Occipital lobe (tissue), 2 donors: ENCODE results near the gene ECHDC1. TPM values are rescaled to one million over a fixed set of nuclear protein-coding genes. Genes with fewer than 3 reads are reported as not detected.
"Not testable (repeated sequence)": the region's sequence is repeated elsewhere in the genome, so short reads cannot be mapped to it uniquely, and the experiment has no call there.

Experiments
- DNase-seq: peaks from one replicate; lab custom pipeline; 2025; lab: John Stamatoyannopoulos, UW
- total RNA-seq: library from RNA; depleted of rRNA; stranded (reverse); fragments of >200 nt; gene quantifications from one replicate; pipeline ENCODE4 v1.2.3, GENCODE V29; 2014

Gene ECHDC1
- total RNA-seq = 53.8 TPM

- peak; percentile 58 for DNase-seq
These were observed at the start of gene ECHDC1 for GRCh38 chr6:127342946-127343808. Gene ECHDC1 (minus strand): TSS chr6:127343609. CDS start chr6:127331028, 12,581 bp downstream.

- DNase-seq = no peak
These were observed 48.9 kb upstream of the ECHDC1 start for GRCh38 chr6:127392301-127392700.

GRCh38 chr6:127391094-127391953 lies 47.9 kb upstream of the ECHDC1 start:
- no peak for DNase-seq

GRCh38 chr6:127389706-127390105 lies 46.3 kb upstream of the ECHDC1 start:
- DNase-seq = no peak

- DNase-seq = no peak
These were observed 42.4 kb upstream of the ECHDC1 start for GRCh38 chr6:127385668-127386430.

DNA sequence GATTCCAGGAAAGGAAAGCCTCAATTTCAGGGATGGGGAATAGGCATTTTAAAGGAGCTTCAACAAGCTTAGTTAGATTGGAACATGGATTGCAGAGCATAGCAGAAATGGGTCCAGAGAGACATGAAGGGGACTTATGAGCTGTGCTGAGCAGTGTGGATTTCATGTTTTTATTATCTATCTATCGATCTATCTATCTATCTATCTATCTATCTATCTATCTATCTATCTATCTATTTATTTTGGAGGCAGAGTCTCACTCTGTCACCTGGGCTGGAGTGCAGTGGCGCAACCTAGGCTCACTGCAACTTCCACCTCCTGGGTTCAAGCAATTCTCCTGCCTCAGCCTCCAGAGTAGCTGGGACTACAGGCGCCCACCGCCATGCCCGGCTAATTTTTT lies 41.4 kb upstream of the ECHDC1 start:
- DNase-seq = not testable (repeated sequence)

- no peak for DNase-seq
These were observed 40.6 kb upstream of the ECHDC1 start for GRCh38 chr6:127383988-127384387.

GRCh38 chr6:127382413-127382812 lies 39.0 kb upstream of the ECHDC1 start:
- no peak for DNase-seq

DNA sequence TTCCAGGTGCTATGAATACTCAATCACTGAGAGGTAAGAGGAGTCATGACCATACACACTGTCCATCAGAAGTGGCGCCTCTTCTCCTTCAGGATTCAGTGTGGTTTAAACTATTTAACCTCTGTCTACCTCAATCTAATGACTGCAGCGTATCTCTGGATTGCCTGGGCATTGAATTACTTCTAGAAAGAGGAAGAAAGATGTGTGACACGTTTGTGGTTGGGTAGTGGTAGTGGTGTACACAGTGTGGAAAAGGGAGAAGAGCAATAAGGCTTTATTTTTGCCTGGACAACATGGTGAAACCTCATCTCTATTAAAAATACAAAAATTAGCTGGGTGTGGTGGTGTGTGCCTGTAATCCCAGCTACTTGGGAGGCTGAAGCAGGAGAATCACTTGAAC lies 38.0 kb upstream of the ECHDC1 start:
- no peak for DNase-seq

- DNase-seq = no peak
These were observed 33.3 kb upstream of the ECHDC1 start for GRCh38 chr6:127376685-127377084.

DNA sequence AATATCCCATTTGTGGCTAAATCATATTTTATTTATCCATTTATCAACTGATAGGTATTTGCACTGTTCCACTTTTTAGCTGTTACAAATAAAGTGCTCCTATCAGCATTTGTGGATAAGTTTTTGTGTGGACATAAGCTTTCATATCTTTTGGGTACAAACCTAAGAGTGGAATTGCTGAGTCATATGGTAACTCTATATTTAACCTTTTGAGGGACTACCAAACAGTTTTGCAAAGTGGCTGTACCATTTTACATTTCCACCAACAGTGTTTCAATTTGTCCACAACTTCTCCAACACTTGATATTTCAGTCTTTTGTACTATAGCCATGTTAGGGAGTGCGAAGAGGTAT lies 23.6 kb upstream of the ECHDC1 start:
- no peak for DNase-seq

- DNase-seq = no peak
These were observed 23.0 kb upstream of the ECHDC1 start for GRCh38 chr6:127366282-127367022.

DNA sequence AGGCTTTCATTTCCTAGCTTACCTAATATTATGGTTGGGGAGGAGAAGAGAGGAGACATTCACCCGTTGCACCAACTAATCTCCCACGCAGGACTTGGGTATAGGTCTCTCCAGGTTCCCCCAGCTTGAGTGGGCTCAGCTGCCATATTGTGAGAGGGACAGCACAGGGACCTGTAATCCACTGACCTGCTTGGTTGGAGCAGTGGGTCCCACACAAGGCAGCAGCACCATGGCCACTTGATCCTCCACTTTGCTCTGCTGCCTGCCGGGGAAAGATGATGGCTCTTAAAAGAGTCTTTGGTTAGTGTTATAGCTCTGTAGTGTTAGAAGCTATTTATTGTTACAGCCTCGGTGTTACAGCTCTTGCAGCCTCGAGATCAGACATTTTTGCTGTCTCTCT lies 22.5 kb upstream of the ECHDC1 start:
- DNase-seq = no peak

- no peak for DNase-seq
These were observed 9.1 kb upstream of the ECHDC1 start for GRCh38 chr6:127352524-127352923.

GRCh38 chr6:127349980-127350379 lies 6.6 kb upstream of the ECHDC1 start:
- no peak for DNase-seq

- DNase-seq = no peak
These were observed 4.7 kb upstream of the ECHDC1 start for GRCh38 chr6:127348028-127348661.

DNA sequence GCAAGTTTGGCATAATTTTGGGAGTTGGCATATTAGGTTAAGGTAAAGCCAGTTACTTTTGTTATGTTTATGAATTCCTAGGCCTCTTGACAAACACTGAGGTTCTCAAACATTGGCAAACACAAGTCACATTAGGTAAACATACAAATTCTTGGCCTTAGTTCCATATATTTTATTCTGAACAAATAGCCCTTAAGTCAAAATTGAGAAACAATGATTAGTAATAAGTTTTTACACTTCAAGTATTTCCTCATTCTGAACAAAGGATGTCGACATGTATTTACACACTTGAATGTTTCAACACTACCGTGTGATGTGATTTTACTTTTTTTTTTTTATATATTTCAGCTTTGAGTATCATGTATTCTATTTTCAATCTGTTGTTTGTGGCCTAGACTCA lies 3.8 kb upstream of the ECHDC1 start:
- no peak for DNase-seq

- no peak for DNase-seq
These were observed 2.1 kb upstream of the ECHDC1 start for GRCh38 chr6:127345521-127345920.

DNA sequence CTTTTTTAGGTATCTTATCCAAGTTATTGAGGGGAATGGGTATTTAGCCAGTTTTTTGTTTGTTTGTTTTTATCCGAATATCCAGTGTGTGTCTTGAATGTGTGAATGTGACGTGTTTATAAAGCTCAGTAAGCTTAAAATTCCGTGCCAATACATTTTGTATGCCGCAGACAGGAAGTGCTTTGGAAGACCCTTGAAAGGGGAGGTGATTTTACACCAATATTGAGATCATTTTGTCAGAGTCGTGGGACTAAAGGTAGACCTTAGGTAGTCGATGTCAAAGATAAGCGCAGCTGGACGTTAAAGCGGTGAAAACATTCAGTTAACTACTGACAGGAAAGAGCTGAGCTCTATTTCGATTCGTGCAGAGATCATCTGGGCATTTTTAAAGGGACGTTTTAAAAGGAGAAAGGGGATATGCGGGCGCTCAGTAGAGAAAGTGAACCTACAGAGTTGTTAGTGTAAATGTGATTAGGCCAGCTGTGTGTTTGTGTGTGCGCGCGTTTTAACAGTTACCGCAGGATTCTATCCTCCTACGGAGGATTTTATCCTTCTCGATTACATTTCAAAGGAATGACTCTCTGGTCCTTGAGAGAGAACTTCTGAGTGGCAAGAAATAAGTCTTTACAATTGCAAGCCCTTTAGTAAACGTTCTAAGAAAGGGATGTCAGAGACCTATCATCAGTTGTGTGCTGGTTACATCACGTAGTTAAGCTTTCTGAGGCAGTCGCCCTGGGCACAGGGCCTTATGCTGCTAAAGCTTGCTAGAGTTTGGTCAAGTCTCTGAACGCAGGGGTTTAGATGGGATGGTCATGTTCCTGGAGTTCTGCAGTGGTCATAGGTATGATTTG lies 625 bp upstream of the ECHDC1 start:
- no peak for DNase-seq
